HepG2 (cell line): ENCODE results near the gene DENND5B. TPM values are rescaled to one million over a fixed set of nuclear protein-coding genes. Genes with fewer than 3 reads are reported as not detected.

Source experiments
- ARNT ChIP-seq: fragments of 450-650 bp; IDR thresholded peaks from 2 replicates; pipeline ENCODE4 v1.6.1; 2017
- CENPT ChIP-seq: sonication (generic); formaldehyde crosslinking; IDR thresholded peaks from 2 replicates; pipeline ENCODE4 v1.8.0; 2022; ENCODE audit warnings: low read depth, mild to moderate bottlenecking, moderate library complexity, missing genetic modification reagents
- EP300 ChIP-seq, 3 experiments: sonication (generic) in 1 of 3; formaldehyde crosslinking in 1 of 3; IDR thresholded peaks; 2 replicates each; pipeline versions ENCODE4 v1.5.1 to v1.6.1; 2011 to 2020; ENCODE audit warnings: low read depth in 2 of 3, low read length in 2 of 3, borderline replicate concordance in 1 of 3, improper control_type of control experiment in 1 of 3, mild to moderate bottlenecking in 1 of 3, missing genetic modification reagents in 1 of 3, moderate library complexity in 1 of 3
- GMEB1 ChIP-seq: sonication (generic); formaldehyde crosslinking; IDR thresholded peaks from 2 replicates; pipeline ENCODE4 v1.5.1; 2020; ENCODE audit warnings: missing genetic modification reagents, mild to moderate bottlenecking, borderline replicate concordance
- HNF4A ChIP-seq: sonication (generic); formaldehyde crosslinking; IDR thresholded peaks from 2 replicates; pipeline ENCODE4 v1.4.0; 2020; ENCODE audit warnings: missing genetic modification reagents
- KDM2A ChIP-seq: sonication (generic); formaldehyde crosslinking; IDR thresholded peaks from 2 replicates; pipeline ENCODE4 v1.4.0; 2020; ENCODE audit warnings: low read depth, missing genetic modification reagents, borderline replicate concordance
- PHF20 ChIP-seq: sonication (generic); formaldehyde crosslinking; IDR thresholded peaks from 2 replicates; pipeline ENCODE4 v1.5.0; 2020; ENCODE audit warnings: mild to moderate bottlenecking, missing genetic modification reagents
- SALL1 ChIP-seq: sonication (generic); formaldehyde crosslinking; IDR thresholded peaks from 2 replicates; pipeline ENCODE4 v1.8.0; 2022; ENCODE audit warnings: mild to moderate bottlenecking, missing genetic modification reagents
- SNAPC2 ChIP-seq: sonication (generic); formaldehyde crosslinking; IDR thresholded peaks from 2 replicates; pipeline ENCODE4 v1.8.1; 2022; ENCODE audit warnings: mild to moderate bottlenecking, missing genetic modification reagents
- SOX6 ChIP-seq, 2 experiments: fragments of 450-650 bp in 1 of 2; sonication (generic) in 1 of 2; formaldehyde crosslinking in 1 of 2; IDR thresholded peaks; 2 replicates each; pipeline versions ENCODE4 v1.4.0 to v1.6.1; 2017 to 2020; ENCODE audit warnings: antibody characterized with exemption in 1 of 2, mild to moderate bottlenecking in 1 of 2, missing genetic modification reagents in 1 of 2
- TEAD2 ChIP-seq: sonication (generic); formaldehyde crosslinking; IDR thresholded peaks from 2 replicates; pipeline ENCODE4 v1.9.0; 2021; ENCODE audit warnings: missing genetic modification reagents
- YEATS2 ChIP-seq: sonication (generic); formaldehyde crosslinking; IDR thresholded peaks from 2 replicates; pipeline ENCODE4 v1.4.0; 2020; ENCODE audit warnings: missing genetic modification reagents, borderline replicate concordance
- ZBTB20 ChIP-seq: sonication (generic); formaldehyde crosslinking; IDR thresholded peaks from 2 replicates; pipeline ENCODE4 v1.8.1; 2023; ENCODE audit warnings: missing genetic modification reagents, low read depth, mild to moderate bottlenecking, borderline replicate concordance
- ZBTB43 ChIP-seq: sonication (generic); formaldehyde crosslinking; conservative IDR thresholded peaks from 2 replicates; pipeline ENCODE4 v1.4.0; 2020; ENCODE audit warnings: missing genetic modification reagents
- ZFP36L2 ChIP-seq: sonication (generic); formaldehyde crosslinking; IDR thresholded peaks from 2 replicates; pipeline ENCODE4 v1.4.0; 2020; ENCODE audit warnings: missing genetic modification reagents
- ZFP41 ChIP-seq: sonication (generic); formaldehyde crosslinking; IDR thresholded peaks from 2 replicates; pipeline ENCODE4 v1.4.0; 2020; ENCODE audit warnings: mild to moderate bottlenecking, missing genetic modification reagents, borderline replicate concordance
- ZNF263 ChIP-seq: sonication (generic); formaldehyde crosslinking; IDR thresholded peaks from 2 replicates; pipeline ENCODE4 v1.4.0; 2020; ENCODE audit warnings: missing genetic modification reagents
- ZNF281 ChIP-seq: sonication (generic); formaldehyde crosslinking; IDR thresholded peaks from 2 replicates; pipeline ENCODE4 v1.4.0; 2020; ENCODE audit warnings: missing genetic modification reagents, borderline replicate concordance
- ZNF432 ChIP-seq: sonication (generic); formaldehyde crosslinking; IDR thresholded peaks from 2 replicates; pipeline ENCODE4 v1.5.0; 2020; ENCODE audit warnings: missing genetic modification reagents, mild to moderate bottlenecking, borderline replicate concordance
- ZNF530 ChIP-seq: sonication (generic); formaldehyde crosslinking; IDR thresholded peaks from 2 replicates; pipeline ENCODE4 v1.5.0; 2020; ENCODE audit warnings: low read depth, mild to moderate bottlenecking, missing genetic modification reagents
- ZNF556 ChIP-seq: sonication (generic); formaldehyde crosslinking; IDR thresholded peaks from 2 replicates; pipeline ENCODE4 v1.4.0; 2020; ENCODE audit warnings: mild to moderate bottlenecking, missing genetic modification reagents, borderline replicate concordance
- ZNF614 ChIP-seq: IDR thresholded peaks from 2 replicates; pipeline ENCODE4 v1.6.1; 2018; ENCODE audit warnings: missing biosample characterization, missing genetic modification reagents, inconsistent platforms, borderline replicate concordance
- ZNF850 ChIP-seq: sonication (generic); formaldehyde crosslinking; conservative IDR thresholded peaks from 2 replicates; pipeline ENCODE4 v1.9.0; 2021; ENCODE audit warnings: mild to moderate bottlenecking, missing genetic modification reagents
- ZSCAN29 ChIP-seq: sonication (generic); formaldehyde crosslinking; conservative IDR thresholded peaks from 2 replicates; pipeline ENCODE4 v1.4.0; 2020; ENCODE audit warnings: mild to moderate bottlenecking, missing genetic modification reagents
- polyA plus RNA-seq, 8 experiments: library from polyadenylated mRNA; depleted of rRNA in 3 of 8; stranded (reverse) in 7 of 8; unstranded in 1 of 8; fragments of >200 nt; fragmentation: Illumina TruSeq in 4 of 8; extraction: Trizol in 4 of 8; gene quantifications; 2 replicates each; pipeline versions ENCODE4 v1.2.1 to v1.2.3, GENCODE V29; 2011 to 2016; ENCODE audit warnings: low read depth in 4 of 8, missing spikeins in 1 of 8, mixed read lengths in 1 of 8; ENCODE audit not compliant: insufficient read depth in 1 of 8
- total RNA-seq, 5 experiments: library from RNA; depleted of rRNA; stranded (reverse); fragments of >200 nt; fragmentation: Illumina TruSeq; extraction: Trizol; gene quantifications; 2 replicates each; pipeline ENCODE4 v1.2.3, GENCODE V29; 2016; ENCODE audit warnings: low read depth in 1 of 5

DENND5B gene
- total and polyA plus RNA-seq, 2 of the 13 experiments (the other 11 are each of a cell fraction or from before 2014, with no cell fraction given) = 14.7 to 18.7 TPM

GRCh38 chr12:31370531-31371255 is 220.2 kb downstream of the DENND5B start (continued):
- TF ChIP-seq ZNF281 (CRISPR knock-in tag) (peak; percentile 95), ZNF263 (peak; percentile 82), EP300 (IDR thresholded peaks at IDR 0.05; ENCODE audit: low read depth in 2 of 2, low read length in 2 of 2) (peak in 1 of 2 experiments; percentile 32; a peak in 1 of 4 replicates), EP300 (CRISPR knock-in tag; IDR thresholded peaks at IDR 0.05; ENCODE audit: borderline replicate concordance) (no peak), ZFP36L2 (CRISPR knock-in tag) (no peak), ZBTB20 (CRISPR knock-in tag) (0 out of 2 replicates have a peak, but pooled peaks have one; percentile 17), ZNF432 (CRISPR knock-in tag) (no peak), ZNF614 (CRISPR knock-in tag) (no peak), SOX6 (IDR thresholded peaks at IDR 0.05) (no peak), SOX6 (CRISPR knock-in tag; IDR thresholded peaks at IDR 0.05) (peak; percentile 44), ZBTB43 (CRISPR knock-in tag) (no peak), ZNF850 (CRISPR knock-in tag) (no peak), ARNT (no peak), GMEB1 (CRISPR knock-in tag) (peak; percentile 33; the same call in 1 of the 2 replicates), SALL1 (CRISPR knock-in tag) (no peak), SNAPC2 (CRISPR knock-in tag) (0 out of 2 replicates have a peak, but pooled peaks have one; percentile 31), YEATS2 (no peak), ZNF530 (no peak), CENPT (CRISPR knock-in tag) (no peak), PHF20 (no peak), TEAD2 (CRISPR knock-in tag) (no peak), ZNF556 (CRISPR knock-in tag) (peak; percentile 7; the same call in 1 of the 2 replicates), KDM2A (CRISPR knock-in tag) (no peak), ZFP41 (no peak), HNF4A (peak; percentile 63), ZSCAN29 (CRISPR knock-in tag) (no peak)
